ENCODE data around the gene PSMA4.

- TF ChIP-seq CTCF (IDR thresholded peaks at IDR 0.05) = no peak
- no peak for TF ChIP-seq ZBTB33 (IDR thresholded peaks at IDR 0.05; ENCODE audit: borderline replicate concordance, low read depth)
- no peak for TF ChIP-seq SIN3A (IDR thresholded peaks at IDR 0.05; ENCODE audit: borderline replicate concordance, low read depth, low read length)
- TF ChIP-seq RXRA (IDR thresholded peaks at IDR 0.05; ENCODE audit: borderline replicate concordance, low read depth) = no peak
- no peak for TF ChIP-seq MAX (IDR thresholded peaks at IDR 0.05; ENCODE audit: low read depth)
- no peak for TF ChIP-seq FOXJ3 (CRISPR knock-in tag; IDR thresholded peaks at IDR 0.05)
- TF ChIP-seq EP300 (IDR thresholded peaks at IDR 0.05; ENCODE audit: borderline replicate concordance in 1 of 2, low read depth in 1 of 2, low read length in 1 of 2) = no peak
- TF ChIP-seq RFX5 (IDR thresholded peaks at IDR 0.05; ENCODE audit: low read length) = no peak
- TF ChIP-seq USF2 (IDR thresholded peaks at IDR 0.05; ENCODE audit: borderline replicate concordance, low read depth, low read length) = no peak
- no peak for TF ChIP-seq GABPA (IDR thresholded peaks at IDR 0.05; ENCODE audit: low read depth)
- TF ChIP-seq EZH2phosphoT487 (IDR thresholded peaks at IDR 0.05; ENCODE audit: borderline replicate concordance, low read depth) = no peak
- TF ChIP-seq POLR2AphosphoS5 (IDR thresholded peaks at IDR 0.05; ENCODE audit: low read depth, low read length) = no peak
Measured at GRCh38 chr15:78598348-78598747, 58.1 kb downstream of the PSMA4 start.

Data from SK-N-SH (cell line).